Fibroblast of skin of abdomen (primary cell): ENCODE data around the gene FNDC1.

Experiments used
- DNase-seq: peaks from one replicate; pipeline ENCODE4 v3.0.0-alpha.2; 2013

The FNDC1 gene

DNA sequence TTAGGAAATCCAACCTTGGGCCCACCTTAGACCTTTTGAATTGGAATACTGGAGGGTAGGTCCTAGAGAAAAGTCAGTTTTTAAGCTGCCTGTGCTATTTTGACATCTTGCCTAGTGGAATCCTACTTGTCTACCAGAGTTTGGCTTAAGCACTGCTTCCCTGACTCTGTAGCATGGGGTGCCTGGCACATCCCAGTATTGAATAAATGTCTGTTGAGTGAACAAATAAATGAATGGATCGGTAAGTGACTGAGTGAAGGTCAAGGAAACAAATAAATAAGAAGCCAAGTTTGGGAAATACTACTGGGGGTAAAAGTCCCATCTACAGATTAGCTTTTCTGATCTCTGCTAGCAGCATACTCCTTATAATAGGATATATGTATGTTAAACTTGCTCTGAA is 140.5 kb downstream of the FNDC1 start:
- no peak for DNase-seq

DNA sequence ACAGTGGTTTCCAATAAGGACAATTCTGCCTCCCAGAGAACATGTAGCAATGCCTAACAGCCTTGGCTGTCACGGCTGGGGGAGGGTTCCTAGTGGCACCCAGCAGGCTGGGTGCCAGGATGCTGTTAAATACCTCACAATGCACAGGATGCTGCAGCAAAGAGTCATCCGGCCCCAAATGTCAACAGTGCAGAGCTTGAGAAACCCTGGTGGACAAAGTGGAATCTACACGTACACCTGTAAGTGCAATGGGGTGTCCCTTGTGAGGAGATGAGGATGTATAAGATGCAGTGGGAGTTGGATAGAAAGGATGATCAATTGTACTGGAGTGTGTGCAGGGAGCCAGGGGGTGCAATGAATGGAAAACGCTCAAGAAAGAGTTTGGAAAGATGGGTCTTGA is 142.4 kb downstream of the FNDC1 start:
- DNase-seq = no peak

DNA sequence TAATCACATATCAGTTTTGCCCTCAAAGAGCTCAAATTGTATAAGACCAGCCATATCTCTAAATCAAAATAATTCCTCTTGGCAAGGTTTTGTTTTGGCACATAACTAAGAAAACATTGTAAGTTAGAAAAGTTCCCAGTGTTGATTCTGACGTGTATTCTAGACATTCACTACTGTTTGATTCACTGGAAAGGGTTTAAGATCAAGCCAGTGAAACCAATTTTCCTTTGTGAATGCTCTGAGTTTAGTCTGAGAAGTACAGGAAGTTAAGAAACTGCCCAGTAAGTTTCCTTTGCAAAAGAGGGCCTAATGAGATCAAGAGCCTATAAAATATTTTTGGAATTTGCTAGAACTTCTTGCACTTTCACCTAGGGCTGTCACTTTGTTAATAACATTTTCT is 143.0 kb downstream of the FNDC1 start:
- peak; percentile 12 for DNase-seq

DNA sequence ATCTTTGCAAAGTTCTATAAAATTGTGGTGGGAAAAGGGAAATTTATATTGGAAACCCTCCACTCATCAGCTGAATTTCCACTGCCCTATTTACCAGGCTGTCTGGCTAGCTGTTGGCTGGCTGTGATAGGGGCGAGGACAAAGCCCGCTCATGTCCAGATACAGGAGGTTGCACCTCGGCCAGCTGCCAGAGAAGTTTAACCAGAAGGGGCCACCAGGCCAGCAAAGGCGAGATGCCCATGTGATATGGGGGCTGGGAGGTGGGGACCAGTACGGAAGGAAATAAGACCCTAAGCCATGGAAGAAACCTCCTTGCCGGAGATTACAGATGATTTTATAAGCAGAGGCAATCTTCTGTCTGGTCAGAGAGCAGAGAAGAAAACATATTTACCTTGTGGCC is 143.8 kb downstream of the FNDC1 start:
- DNase-seq = no peak

DNA sequence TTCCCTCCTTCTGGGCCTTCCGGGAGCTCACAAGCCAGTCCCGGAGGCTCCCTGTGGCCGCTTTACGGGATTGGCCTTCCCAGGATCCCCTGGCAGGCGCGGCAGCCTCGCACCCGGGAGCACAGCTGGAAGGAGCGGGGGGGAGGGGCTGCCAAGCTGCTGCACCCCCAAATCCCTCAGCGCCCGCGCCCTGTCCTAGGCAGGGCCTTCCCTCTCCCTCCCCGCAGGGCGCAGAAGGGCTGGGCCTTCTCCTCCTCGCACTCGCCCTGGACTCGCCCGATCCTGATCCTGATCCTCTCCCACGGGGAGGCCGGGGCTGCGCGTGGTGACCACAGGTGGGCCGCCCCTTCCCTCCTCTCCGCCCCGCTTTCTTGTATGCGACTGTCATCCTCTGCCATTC is 146.4 kb downstream of the FNDC1 start:
- DNase-seq = no peak

DNA sequence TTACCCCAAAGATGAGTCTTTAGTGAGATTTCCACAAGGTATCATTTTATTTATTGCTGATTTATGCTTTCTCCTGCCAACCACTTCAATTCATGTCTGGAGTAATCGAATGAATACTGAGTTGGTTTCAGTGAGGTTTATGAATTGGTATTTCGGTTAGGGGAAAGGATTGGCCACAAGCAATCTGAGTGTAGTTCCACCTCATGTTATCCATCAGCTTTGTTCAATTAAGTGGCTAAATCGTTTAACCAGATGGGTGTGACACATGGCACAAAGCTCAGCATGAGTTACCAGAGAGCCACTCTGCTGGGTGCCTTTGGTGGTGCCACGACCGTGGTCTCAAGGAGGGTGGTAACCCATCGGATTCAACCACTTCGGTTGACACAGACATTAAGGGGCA is 148.2 kb downstream of the FNDC1 start:
- DNase-seq = no peak

DNA sequence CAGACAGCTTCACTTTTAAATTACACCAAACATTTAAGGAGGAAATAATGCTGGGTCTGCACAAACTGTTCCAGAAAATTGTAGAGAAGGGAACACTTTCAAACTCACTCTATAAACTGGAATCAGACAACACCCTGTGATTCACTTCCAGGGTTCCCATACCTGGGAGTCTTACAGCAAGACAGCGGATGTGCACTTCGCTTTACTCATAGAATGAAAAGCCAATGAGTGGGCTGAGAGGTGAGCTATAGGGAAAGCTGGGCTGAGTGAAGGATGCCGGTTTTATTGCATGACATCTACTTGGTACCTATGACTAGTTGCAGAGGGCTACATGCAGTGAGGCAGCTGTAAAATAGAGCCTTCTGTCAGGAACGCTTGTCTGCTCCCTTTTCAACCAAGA is 152.1 kb downstream of the FNDC1 start:
- no peak for DNase-seq
